Esophagus squamous epithelium (tissue), 5 donors: ENCODE data around the gene SERPINE2. TPM values are rescaled to one million over a fixed set of nuclear protein-coding genes. Genes with fewer than 3 reads are reported as not detected.

Experiments used
- DNase-seq: peaks from one replicate; lab custom pipeline; 2025; lab: John Stamatoyannopoulos, UW
- H3K27ac ChIP-seq, 4 donors: fragments of 200-600 bp; sonication (generic); one replicate each; pipeline ENCODE4 v1.5.1; 2016 to 2019; ENCODE audit warnings: mild to moderate bottlenecking in 1 of 4
- H3K27me3 ChIP-seq, 4 donors: fragments of 200-600 bp; sonication (generic); 1 replicate in 3 of 4; 2 replicates in 1 of 4; pipeline versions ENCODE4 v1.5.1 to v1.6.0; 2017 to 2021; ENCODE audit warnings: antibody characterized with exemption in 1 of 4
- H3K36me3 ChIP-seq, 3 donors: fragments of 200-600 bp; sonication (generic); one replicate each; pipeline ENCODE4 v1.5.1; 2016 to 2019
- H3K4me1 ChIP-seq, 3 donors: fragments of 200-600 bp; sonication (generic); one replicate each; pipeline ENCODE4 v1.5.1; 2017 to 2019
- H3K4me3 ChIP-seq, 4 donors: fragments of 200-600 bp; sonication (generic); 1 replicate in 3 of 4; 2 replicates in 1 of 4; pipeline ENCODE4 v1.5.1; 2016 to 2019; ENCODE audit warnings: mild to moderate bottlenecking in 2 of 4, moderate library complexity in 1 of 4
- H3K9me3 ChIP-seq, 3 donors: fragments of 200-600 bp; sonication (generic); one replicate each; pipeline ENCODE4 v1.5.1; 2016 to 2019
- CTCF ChIP-seq, 6 experiments: fragments of 450-650 bp in 4 of 6; fragments of 200-600 bp in 2 of 6; sonication (generic) in 2 of 6; IDR thresholded peaks; one replicate each; pipeline ENCODE4 v1.5.1; 2016 to 2019; ENCODE audit warnings: antibody characterized with exemption in 6 of 6, mild to moderate bottlenecking in 4 of 6, moderate library complexity in 4 of 6
- POLR2A ChIP-seq, 4 donors: fragments of 450-650 bp; IDR thresholded peaks; one replicate each; pipeline ENCODE4 v1.6.1; 2017; ENCODE audit warnings: antibody characterized with exemption in 4 of 4, mild to moderate bottlenecking in 4 of 4, moderate library complexity in 3 of 4
- WGBS, 2 donors: methylation state at CpG; one replicate each; pipeline ENCODE4 v1.1.5; 2018; 5-methylcytosine and 5-hydroxymethylcytosine counted together
- intact Hi-C: fragments of 100-400 bp; cut with DNase I; formaldehyde crosslinking; loops from one replicate; pipeline ENCODE4 v1.15.0; 2022
- total RNA-seq, 4 donors: library from RNA; depleted of rRNA; stranded (reverse); fragments of >200 nt; gene quantifications; one replicate each; pipeline ENCODE4 v1.1.0, GENCODE V29; 2016
- donor health status: DM: yes; HTN: yes; CAD: no.

Gene SERPINE2
- total RNA-seq, 4 donors from 2014 or later: 18.3 to 43.8 (median 22.1) TPM

GRCh38 chr2:223969315-223969714 lies 69.8 kb downstream of the SERPINE2 start:
- H3K27ac ChIP-seq: no peak overlapping the region
- H3K36me3 ChIP-seq: peaks cover 0 to 44% (median 4%) of the 10 kb centered on the region in 3 donors
- intact Hi-C loops: no loop called here
- H3K4me3 ChIP-seq: no peak overlapping the region
- no peaks in the 10 kb centered on the region for H3K9me3 ChIP-seq
- no peak for TF ChIP-seq POLR2A (IDR thresholded peaks at IDR 0.05)
- TF ChIP-seq CTCF (IDR thresholded peaks at IDR 0.05): no peak
- no peaks in the 10 kb centered on the region for H3K27me3 ChIP-seq
- peaks cover 0 to 8% (median 0%) of the 10 kb centered on the region in 3 donors for H3K4me1 ChIP-seq
- 21 to 60% methylated on average over 1 to 2 of the region's 3 CpGs for WGBS, 2 donors
- DNase-seq: no peak

GRCh38 chr2:223967981-223968380 lies 71.1 kb downstream of the SERPINE2 start:
- intact Hi-C loops: no loop called here
- no peaks in the 10 kb centered on the region for H3K9me3 ChIP-seq
- no peak for DNase-seq
- no peak overlapping the region for H3K4me3 ChIP-seq
- no peak overlapping the region for H3K27ac ChIP-seq
- H3K4me1 ChIP-seq: peaks cover 0 to 21% (median 0%) of the 10 kb centered on the region in 3 donors
- peaks cover 0 to 56% (median 4%) of the 10 kb centered on the region in 3 donors for H3K36me3 ChIP-seq
- H3K27me3 ChIP-seq: no peaks in the 10 kb centered on the region
- no peak for TF ChIP-seq CTCF (IDR thresholded peaks at IDR 0.05)
- no peak for TF ChIP-seq POLR2A (IDR thresholded peaks at IDR 0.05)
- WGBS, 2 donors: 61 to 69% methylated on average over 2 of the region's 2 CpGs

- intact Hi-C loops: no loop called here
- Histone ChIP-seq H3K27me3 (no peaks in the 10 kb centered on the region), H3K9me3 (no peaks in the 10 kb centered on the region), H3K4me1 (peaks cover 16 to 75% (median 48%) of the 10 kb centered on the region in 3 donors), H3K27ac (no peak overlapping the region), H3K4me3 (peak overlapping the region in 2 of 4 donors; percentile 0 to 98), H3K36me3 (peaks cover 0 to 48% (median 0%) of the 10 kb centered on the region in 3 donors)
- no peak for DNase-seq
- 27 to 45% methylated on average over 5 of the region's 5 CpGs for WGBS, 2 donors
- TF ChIP-seq POLR2A (IDR thresholded peaks at IDR 0.05) (no peak), CTCF (IDR thresholded peaks at IDR 0.05) (no peak)
These were observed 79.4 kb downstream of the SERPINE2 start for GRCh38 chr2:223959688-223960087.

GRCh38 chr2:223957092-223957851 lies 81.8 kb downstream of the SERPINE2 start, which contains the start of gene MRPL44:
Gene MRPL44 (plus strand): TSS chr2:223957463. CDS start chr2:223957473, 10 bp downstream.
- DNase-seq: peak; percentile 80
- TF ChIP-seq POLR2A (IDR thresholded peaks at IDR 0.05) (peak in 3 of 4 donors; percentile 34 to 71 (median 67)), CTCF (IDR thresholded peaks at IDR 0.05) (peak in 2 of 6 experiments; percentile 23 to 56)
- Histone ChIP-seq H3K27ac (peak within 1 kb of the TSS; percentile 85 to 91 (median 88)), H3K4me3 (peak within 1 kb of the TSS; percentile 73 to 98 (median 94)), H3K27me3 (no peaks in the 10 kb centered on the region), H3K9me3 (no peaks in the 10 kb centered on the region), H3K36me3 (peaks cover 0 to 28% (median 0%) of the 10 kb centered on the region in 3 donors), H3K4me1 (peaks cover 16 to 60% (median 46%) of the 10 kb centered on the region in 3 donors)
- intact Hi-C loops: no loop called here
- WGBS, 2 donors: 1% methylated on average over 24 to 34 of the region's 65 CpGs

- Histone ChIP-seq H3K27ac (peak overlapping the region; percentile 85 to 91 (median 88)), H3K27me3 (no peaks in the 10 kb centered on the region), H3K9me3 (no peaks in the 10 kb centered on the region), H3K4me3 (peak overlapping the region in 2 of 4 donors; percentile 97 to 98), H3K4me1 (peaks cover 16 to 50% (median 39%) of the 10 kb centered on the region in 3 donors), H3K36me3 (peaks cover 0 to 18% (median 0%) of the 10 kb centered on the region in 3 donors)
- no peak for DNase-seq
- WGBS, 2 donors: 36 to 51% methylated on average over 4 of the region's 4 CpGs
- TF ChIP-seq POLR2A (IDR thresholded peaks at IDR 0.05): no peak
- TF ChIP-seq CTCF (IDR thresholded peaks at IDR 0.05): no peak
- intact Hi-C loops: no loop called here
These were observed 82.8 kb downstream of the SERPINE2 start for GRCh38 chr2:223956300-223956699.
